IPS DF 6.9 (cell line): Measurements from ENCODE around the gene ATP1B3.
A peak's percentile ranks its signal among the peaks of the same experiment; 100 is the strongest.

Experiments
- DNase-seq: peaks from one replicate; pipeline ENCODE4 v3.0.0-alpha.2; 2013; ENCODE audit warnings: low read depth, low spot score
- H3K27ac ChIP-seq: one replicate; pipeline ENCODE4 v1.5.1; 2013; ENCODE audit warnings: low read length, control low read depth
- H3K27me3 ChIP-seq: 2 replicates; pipeline ENCODE4 v1.6.1; 2013; ENCODE audit warnings: mild to moderate bottlenecking, low read length; ENCODE audit not compliant: control insufficient read depth, insufficient read depth
- H3K36me3 ChIP-seq: 2 replicates; pipeline ENCODE4 v1.6.1; 2013; ENCODE audit warnings: low read length; ENCODE audit not compliant: control insufficient read depth, insufficient read depth
- H3K4me1 ChIP-seq: 2 replicates; pipeline ENCODE4 v1.6.1; 2013; ENCODE audit warnings: low read length; ENCODE audit not compliant: control insufficient read depth, insufficient read depth
- H3K4me3 ChIP-seq: 2 replicates; pipeline ENCODE4 v1.5.1; 2013; ENCODE audit warnings: mild to moderate bottlenecking, low read length
- H3K9me3 ChIP-seq: 2 replicates; pipeline ENCODE4 v1.6.1; 2013; ENCODE audit warnings: low read length, inconsistent platforms; ENCODE audit not compliant: control insufficient read depth, insufficient read depth
- WGBS: extraction: QIAGEN DNeasy Blood & Tissue Kit; methylation state at CpG from one replicate; pipeline ENCODE4 v1.1.7; 2013; ENCODE audit warnings: mixed read lengths, missing lambda C conversion rate; ENCODE audit not compliant: insufficient read length, insufficient coverage; 5-methylcytosine and 5-hydroxymethylcytosine counted together

Gene ATP1B3

GRCh38 chr3:141876381-141876890, at the start of gene ATP1B3:
ATP1B3 (plus strand) TSS chr3:141876643; CDS start chr3:141876802, 159 bp downstream.
- Histone ChIP-seq H3K27ac (no peak within 1 kb of the TSS), H3K27me3 (no peaks in the 10 kb centered on the region), H3K4me3 (peak within 1 kb of the TSS; percentile 92), H3K4me1 (no peaks in the 10 kb centered on the region), H3K9me3 (no peaks in the 10 kb centered on the region), H3K36me3 (no peaks in the 10 kb centered on the region)
- no peak for DNase-seq
- WGBS: no CpG with 5 or more reads among the region's 69 CpGs

DNA sequence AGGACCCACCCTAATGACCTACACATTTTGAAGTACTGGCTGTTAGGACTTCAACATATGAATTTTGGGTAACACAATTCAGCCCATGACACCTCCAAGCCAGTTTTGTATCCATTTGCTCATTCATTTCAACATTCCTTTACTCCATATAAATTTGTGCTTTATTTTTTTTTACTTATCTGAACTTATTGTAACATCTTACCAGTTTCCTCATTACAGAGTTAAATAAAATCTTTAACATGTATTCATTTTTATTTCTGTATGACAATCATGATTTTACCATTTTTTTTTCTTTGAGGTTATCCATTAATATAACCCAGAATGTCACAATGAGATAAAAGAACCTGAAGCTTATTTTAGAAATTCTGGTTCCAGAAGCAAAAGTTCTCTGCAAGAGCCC, 48.0 kb upstream of the ATP1B3 start:
- H3K4me1 ChIP-seq: no peaks in the 10 kb centered on the region
- no peaks in the 10 kb centered on the region for H3K36me3 ChIP-seq
- DNase-seq: no peak
- H3K27me3 ChIP-seq: no peaks in the 10 kb centered on the region
- H3K9me3 ChIP-seq: no peaks in the 10 kb centered on the region
- H3K27ac ChIP-seq: no peak overlapping the region
- no peak overlapping the region for H3K4me3 ChIP-seq

DNA sequence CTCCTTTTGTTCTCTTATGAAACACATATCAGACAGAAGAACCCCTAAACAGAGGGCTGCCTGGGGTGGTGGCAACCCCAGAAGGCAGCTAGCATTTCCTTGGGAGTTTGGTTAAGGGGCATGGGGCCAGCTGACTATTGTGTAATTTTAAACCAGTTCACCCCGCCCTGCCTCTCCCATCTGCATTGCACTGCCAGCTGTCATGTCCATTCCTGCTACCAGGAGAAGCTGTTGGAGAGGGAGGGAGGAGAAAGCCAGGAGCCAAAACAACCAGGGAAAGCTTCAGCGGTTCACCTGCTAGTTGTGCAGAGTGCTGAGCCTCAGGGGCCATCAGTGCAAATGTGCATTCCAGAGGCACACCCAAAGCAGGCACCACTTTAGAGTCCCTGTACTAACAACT, 47.6 kb upstream of the ATP1B3 start:
- no CpG with 5 or more reads among the region's 2 CpGs for WGBS
- Histone ChIP-seq H3K27ac (no peak overlapping the region), H3K9me3 (no peaks in the 10 kb centered on the region), H3K27me3 (no peaks in the 10 kb centered on the region), H3K36me3 (no peaks in the 10 kb centered on the region), H3K4me3 (no peak overlapping the region), H3K4me1 (no peaks in the 10 kb centered on the region)
- no peak for DNase-seq

- Histone ChIP-seq H3K4me3 (no peak overlapping the region), H3K27me3 (no peaks in the 10 kb centered on the region), H3K9me3 (no peaks in the 10 kb centered on the region), H3K36me3 (no peaks in the 10 kb centered on the region), H3K27ac (no peak overlapping the region), H3K4me1 (no peaks in the 10 kb centered on the region)
- DNase-seq: no peak
- WGBS: no CpG with 5 or more reads among the region's 6 CpGs
These were observed 45.9 kb upstream of the ATP1B3 start for GRCh38 chr3:141830508-141830907.

DNA sequence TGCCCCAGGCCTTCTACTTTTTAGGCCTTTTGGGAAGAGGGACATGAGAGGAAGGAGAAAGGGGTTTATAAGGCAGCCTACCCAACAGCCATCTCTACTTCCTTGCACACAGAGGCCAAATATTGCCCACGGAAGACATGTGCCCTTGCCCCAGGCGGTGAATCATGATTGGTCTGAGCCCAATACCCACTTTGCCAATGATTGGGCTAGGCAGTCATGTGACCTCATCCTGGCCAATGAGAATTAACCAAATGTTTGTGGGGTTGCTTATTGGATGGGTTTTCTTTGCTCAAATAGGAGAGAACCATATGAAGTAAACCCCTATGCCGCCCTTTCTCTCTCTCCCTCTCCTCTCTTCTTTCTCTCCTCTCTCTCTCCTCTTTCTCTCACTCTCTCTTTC, 42.2 kb upstream of the ATP1B3 start:
- Histone ChIP-seq H3K4me1 (no peaks in the 10 kb centered on the region), H3K9me3 (no peaks in the 10 kb centered on the region)
- no CpG with 5 or more reads among the region's 3 CpGs for WGBS

DNA sequence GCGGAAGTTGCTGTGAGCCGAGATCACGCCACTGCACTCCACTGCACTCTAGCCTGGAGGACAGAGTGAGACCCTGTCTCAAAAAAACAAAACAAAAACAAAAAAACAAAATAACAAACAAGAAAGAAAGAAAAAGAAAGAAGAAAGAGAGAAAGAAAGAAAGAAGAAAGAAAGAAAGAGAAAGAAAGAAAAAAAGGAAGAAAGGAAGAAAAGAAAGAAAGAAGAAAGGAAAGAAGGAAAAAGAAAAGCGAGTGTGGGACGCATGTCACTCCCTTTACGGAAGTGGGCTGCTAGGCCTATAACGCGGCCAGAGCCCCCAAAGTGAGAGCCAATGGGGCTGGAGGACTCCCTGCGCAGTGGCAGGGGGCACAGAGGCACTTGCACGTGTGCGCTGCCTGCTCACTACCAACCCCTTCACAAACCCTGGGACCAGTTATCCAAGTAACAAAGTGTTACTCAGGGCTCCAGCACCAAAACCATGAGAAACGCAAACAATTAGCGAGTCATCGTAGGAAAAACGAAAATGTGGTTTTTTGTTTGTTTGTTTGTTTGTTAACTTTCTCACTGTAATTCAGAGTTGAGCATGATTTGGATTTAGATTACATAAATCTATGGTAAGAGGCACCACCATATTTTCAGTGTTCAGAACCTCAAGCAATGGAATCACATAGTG, 40.8 kb upstream of the ATP1B3 start:
- Histone ChIP-seq H3K4me3 (no peak overlapping the region), H3K27ac (no peak overlapping the region), H3K27me3 (no peaks in the 10 kb centered on the region), H3K9me3 (no peaks in the 10 kb centered on the region), H3K36me3 (no peaks in the 10 kb centered on the region), H3K4me1 (no peaks in the 10 kb centered on the region)
- DNase-seq: no peak
- no CpG with 5 or more reads among the region's 15 CpGs for WGBS

More for the DNA sequence above, 42.2 kb upstream of the ATP1B3 start:
- no peak overlapping the region for H3K4me3 ChIP-seq
- H3K27me3 ChIP-seq: no peaks in the 10 kb centered on the region
- H3K36me3 ChIP-seq: no peaks in the 10 kb centered on the region
- no peak for DNase-seq
- no peak overlapping the region for H3K27ac ChIP-seq

DNA sequence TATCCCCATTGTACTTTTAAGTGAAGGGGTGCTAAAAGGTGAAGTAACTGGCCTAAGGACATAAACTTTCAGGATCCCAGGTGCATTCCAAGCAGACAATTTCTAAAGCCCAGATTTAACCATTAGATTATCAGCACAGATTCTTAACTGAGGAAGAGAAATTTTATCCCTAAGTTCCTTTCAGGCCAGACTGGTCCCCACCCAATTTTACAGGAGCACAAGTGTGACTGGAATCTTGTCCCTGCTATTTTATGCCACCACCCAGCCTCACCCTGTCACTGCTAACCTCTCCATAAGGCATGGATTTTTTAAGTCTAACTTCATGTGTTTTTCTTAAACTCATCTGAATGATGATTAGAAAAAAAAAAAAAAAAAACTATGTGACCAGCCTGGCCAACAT, 37.1 kb upstream of the ATP1B3 start:
- DNase-seq: no peak
- Histone ChIP-seq H3K27ac (no peak overlapping the region), H3K27me3 (no peaks in the 10 kb centered on the region), H3K4me1 (no peaks in the 10 kb centered on the region), H3K36me3 (no peaks in the 10 kb centered on the region), H3K9me3 (no peaks in the 10 kb centered on the region), H3K4me3 (no peak overlapping the region)

GRCh38 chr3:141840737-141841544, 35.5 kb upstream of the ATP1B3 start:
- no CpG with 5 or more reads among the region's 6 CpGs for WGBS
- H3K4me3 ChIP-seq: no peak overlapping the region
- DNase-seq: no peak

DNA sequence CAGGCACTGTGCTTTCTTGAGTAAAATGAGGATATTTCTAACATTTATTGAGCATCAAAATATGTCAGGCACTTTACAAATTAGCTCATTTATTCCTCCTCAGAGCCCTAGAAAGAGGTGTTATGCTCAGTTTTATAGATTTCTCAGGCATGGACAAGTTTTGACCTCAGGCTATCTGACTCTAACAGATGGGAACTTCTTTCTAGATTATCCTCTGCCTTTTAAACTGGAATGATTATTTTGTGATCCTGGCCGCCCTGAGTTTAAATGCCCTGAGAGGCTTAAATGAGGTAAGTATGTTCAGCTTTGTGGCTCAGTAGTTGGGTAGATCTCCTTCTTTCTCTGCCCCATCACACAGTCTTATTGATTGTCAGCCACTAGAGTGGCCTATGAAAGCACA, 32.3 kb upstream of the ATP1B3 start:
- WGBS: no CpG with 5 or more reads among the region's 1 CpG

More at GRCh38 chr3:141840737-141841544, 35.5 kb upstream of the ATP1B3 start:
- Histone ChIP-seq H3K27ac (no peak overlapping the region), H3K9me3 (no peaks in the 10 kb centered on the region), H3K4me1 (no peaks in the 10 kb centered on the region), H3K27me3 (no peaks in the 10 kb centered on the region), H3K36me3 (no peaks in the 10 kb centered on the region)

DNA sequence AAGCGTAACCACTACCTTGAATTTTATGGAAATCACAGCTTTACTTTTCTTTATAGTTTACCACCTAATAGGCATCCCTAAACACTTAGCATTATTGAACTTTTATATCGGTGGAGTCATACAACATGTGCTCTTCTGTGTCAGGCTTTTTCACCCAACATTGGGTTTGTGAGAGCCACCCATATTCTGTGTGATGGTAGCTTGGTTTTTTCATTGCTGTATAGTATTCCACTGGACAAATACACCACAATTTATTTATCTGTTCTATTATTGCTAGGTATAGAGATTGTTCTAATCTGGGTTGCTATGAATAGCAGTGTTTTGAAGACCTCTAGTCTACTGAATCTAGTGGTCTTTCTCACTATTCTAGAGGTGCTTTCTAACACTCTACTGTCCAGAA, 31.6 kb upstream of the ATP1B3 start:
- Histone ChIP-seq H3K36me3 (no peaks in the 10 kb centered on the region), H3K9me3 (no peaks in the 10 kb centered on the region), H3K27me3 (no peaks in the 10 kb centered on the region), H3K4me3 (no peak overlapping the region), H3K27ac (no peak overlapping the region), H3K4me1 (no peaks in the 10 kb centered on the region)
- no CpG with 5 or more reads among the region's 2 CpGs for WGBS
- no peak for DNase-seq

More for the DNA sequence above, 32.3 kb upstream of the ATP1B3 start:
- DNase-seq: no peak
- H3K9me3 ChIP-seq: no peaks in the 10 kb centered on the region
- no peaks in the 10 kb centered on the region for H3K4me1 ChIP-seq
- no peaks in the 10 kb centered on the region for H3K36me3 ChIP-seq
- H3K4me3 ChIP-seq: no peak overlapping the region
- H3K27me3 ChIP-seq: no peaks in the 10 kb centered on the region
- H3K27ac ChIP-seq: no peak overlapping the region
